Stimulated activated naive B cell treated with anti-CD40 and anti-IgM and Interleukin-4, amounts not matched to agents 10 μg/mL and 1 μg/mL and 100 μg/mL, for 72 hours (primary cell): ENCODE measurements around the gene GNB5.
A peak's percentile ranks its signal among the peaks of the same experiment; 100 is the strongest.

Experiments
- ATAC-seq, 2 donors: fragments of 150-1000 bp; cut with Tn5 transposase; replicated peaks; 2 replicates each; pipeline ENCODE4 v1.10.0; 2021; ENCODE audit warnings: moderate library complexity in 1 of 2
- DNase-seq: peaks from one replicate; pipeline ENCODE4 v3.0.0; 2021
- H3K27ac Mint-ChIP-seq: one replicate; pipeline ENCODE4 v1.8.0; 2022; ENCODE audit warnings: mild to moderate bottlenecking, mixed read lengths
- H3K27me3 Mint-ChIP-seq, 2 donors: one replicate each; pipeline ENCODE4 v1.8.0; 2022; ENCODE audit warnings: mixed read lengths in 2 of 2
- H3K36me3 Mint-ChIP-seq, 2 donors: one replicate each; pipeline ENCODE4 v1.8.0; 2022; ENCODE audit warnings: mixed read lengths in 2 of 2, mild to moderate bottlenecking in 1 of 2
- H3K4me1 Mint-ChIP-seq, 2 donors: one replicate each; pipeline ENCODE4 v1.8.0; 2022; ENCODE audit warnings: mixed read lengths in 2 of 2, mild to moderate bottlenecking in 1 of 2
- H3K4me3 Mint-ChIP-seq, 2 donors: one replicate each; pipeline ENCODE4 v1.8.0; 2022; ENCODE audit warnings: mild to moderate bottlenecking in 2 of 2, mixed read lengths in 2 of 2, moderate library complexity in 1 of 2
- H3K9me3 Mint-ChIP-seq, 2 donors: one replicate each; pipeline ENCODE4 v1.8.0; 2022; ENCODE audit warnings: mixed read lengths in 2 of 2, mild to moderate bottlenecking in 1 of 2

The GNB5 gene

DNA sequence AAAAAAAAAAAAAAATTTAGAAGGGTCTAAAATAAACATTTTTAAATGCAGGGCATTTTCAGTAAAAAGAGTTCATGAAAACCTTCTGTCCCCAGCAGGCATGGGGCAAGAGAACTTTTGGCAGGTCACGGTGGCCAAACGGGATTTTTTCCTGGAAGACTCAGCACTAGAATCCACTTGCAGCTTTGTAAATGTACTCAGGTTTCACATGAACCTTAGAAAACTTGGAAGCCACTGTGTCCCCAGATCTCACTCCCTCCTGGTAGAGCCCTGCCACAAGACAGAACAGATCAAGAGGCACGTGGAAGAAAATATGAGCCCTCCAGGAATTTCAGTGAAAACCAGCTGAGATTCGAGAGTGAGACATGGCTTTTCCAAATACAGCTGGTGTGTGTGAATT lies 2.1 kb upstream of the GNB5 start:
- Mint-ChIP-seq H3K36me3 (peaks cover 3 to 5% of the 10 kb centered on the region in 2 donors), H3K4me3 (no peak overlapping the region), H3K4me1 (no peaks in the 10 kb centered on the region), H3K9me3 (no peaks in the 10 kb centered on the region), H3K27me3 (no peaks in the 10 kb centered on the region), H3K27ac (no peak overlapping the region)
- DNase-seq = no peak
- no peak for ATAC-seq

GRCh38 chr15:52186651-52187486 lies 4.3 kb downstream of the GNB5 start:
- Mint-ChIP-seq H3K27ac (no peak overlapping the region), H3K4me3 (no peak overlapping the region)

DNA sequence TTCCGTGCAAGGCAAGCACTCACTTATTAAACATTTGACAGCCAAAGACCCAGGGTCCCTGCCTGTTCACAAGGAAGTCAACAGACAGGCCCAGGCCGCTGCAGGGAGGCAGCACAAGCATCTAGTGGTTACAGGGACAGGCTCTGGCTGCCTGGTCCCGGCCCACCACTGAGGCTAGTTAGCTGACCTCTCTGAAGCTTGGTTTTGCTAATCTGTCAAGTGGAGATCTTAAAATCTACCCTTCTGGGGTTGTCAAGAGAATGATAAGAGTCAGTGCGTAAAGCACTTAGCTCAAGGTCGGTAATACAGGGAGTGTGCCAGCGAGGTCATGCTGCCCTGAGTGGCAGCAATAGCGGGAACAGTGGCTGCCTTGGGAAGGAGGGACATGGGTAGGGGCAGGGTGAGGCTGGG lies 6.0 kb downstream of the GNB5 start:
- Mint-ChIP-seq H3K9me3 (peaks cover 0 to 1% of the 10 kb centered on the region in 2 donors), H3K4me3 (no peak overlapping the region), H3K27ac (no peak overlapping the region), H3K36me3 (no peaks in the 10 kb centered on the region), H3K27me3 (no peaks in the 10 kb centered on the region), H3K4me1 (peaks cover 12 to 27% of the 10 kb centered on the region in 2 donors)
- no peak for ATAC-seq
- no peak for DNase-seq

More at GRCh38 chr15:52186651-52187486, 4.3 kb downstream of the GNB5 start:
- Mint-ChIP-seq H3K4me1 (peaks cover 4 to 13% of the 10 kb centered on the region in 2 donors), H3K27me3 (no peaks in the 10 kb centered on the region), H3K36me3 (peaks cover 3 to 5% of the 10 kb centered on the region in 2 donors), H3K9me3 (peaks cover 0 to 1% of the 10 kb centered on the region in 2 donors)
- DNase-seq (no peak), ATAC-seq (no peak)

- Mint-ChIP-seq H3K36me3 (no peaks in the 10 kb centered on the region), H3K4me3 (no peak overlapping the region), H3K27me3 (no peaks in the 10 kb centered on the region), H3K4me1 (peaks cover 12 to 28% of the 10 kb centered on the region in 2 donors), H3K9me3 (peaks cover 0 to 1% of the 10 kb centered on the region in 2 donors), H3K27ac (no peak overlapping the region)
- no peak for ATAC-seq
- no peak for DNase-seq
Observed at GRCh38 chr15:52184721-52185120, 6.5 kb downstream of the GNB5 start.

GRCh38 chr15:52183562-52184173 lies 7.5 kb downstream of the GNB5 start:
- no peak for ATAC-seq
- Mint-ChIP-seq H3K4me3 (no peak overlapping the region), H3K4me1 (peaks cover 16 to 35% of the 10 kb centered on the region in 2 donors), H3K36me3 (peaks cover 0 to 4% of the 10 kb centered on the region in 2 donors), H3K27me3 (no peaks in the 10 kb centered on the region), H3K9me3 (peaks cover 0 to 1% of the 10 kb centered on the region in 2 donors), H3K27ac (no peak overlapping the region)
- DNase-seq = no peak

GRCh38 chr15:52181938-52182780 lies 9.0 kb downstream of the GNB5 start:
- no peak for DNase-seq
- no peaks in the 10 kb centered on the region for H3K27me3 Mint-ChIP-seq

DNA sequence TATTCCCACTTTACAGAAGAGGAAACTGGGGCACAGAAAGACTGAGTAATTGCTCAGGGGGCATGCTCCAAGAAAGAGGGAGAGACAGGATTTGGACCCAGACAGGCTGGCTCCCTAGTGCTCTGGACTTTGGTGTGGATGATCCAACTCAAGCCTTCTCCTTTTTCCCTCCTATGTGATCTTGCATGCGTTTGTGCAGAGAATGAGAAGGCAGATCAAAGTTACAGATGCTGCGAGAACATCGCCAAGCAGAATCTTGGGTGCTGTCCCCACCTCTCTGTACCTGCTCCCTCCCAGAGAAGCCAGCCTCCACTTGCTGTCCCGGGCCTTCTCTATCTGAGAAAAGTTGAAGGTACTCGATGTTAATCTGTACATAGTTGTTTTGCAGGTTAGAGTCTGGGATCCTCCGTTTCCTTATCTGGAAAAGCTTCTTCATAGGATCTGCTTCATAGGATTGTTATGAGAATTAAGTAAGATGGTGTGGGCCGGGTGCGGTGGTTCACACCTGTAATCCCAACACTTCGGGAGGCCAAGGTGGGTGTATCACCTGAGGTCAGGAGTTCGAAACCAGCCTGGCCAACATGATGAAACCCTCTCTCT lies 10.2 kb downstream of the GNB5 start:
- H3K27ac Mint-ChIP-seq = peak overlapping the region; percentile 98
- peaks cover 4 to 12% of the 10 kb centered on the region in 2 donors for H3K36me3 Mint-ChIP-seq
- peak overlapping the region; percentile 93 for H3K4me3 Mint-ChIP-seq
- H3K4me1 Mint-ChIP-seq = peaks cover 29 to 62% of the 10 kb centered on the region in 2 donors
- DNase-seq = no peak
- peaks cover 0 to 1% of the 10 kb centered on the region in 2 donors for H3K9me3 Mint-ChIP-seq
- no peak for ATAC-seq
- H3K27me3 Mint-ChIP-seq = no peaks in the 10 kb centered on the region

More at GRCh38 chr15:52181938-52182780, 9.0 kb downstream of the GNB5 start:
- Mint-ChIP-seq H3K4me3 (no peak overlapping the region), H3K9me3 (peaks cover 0 to 1% of the 10 kb centered on the region in 2 donors), H3K27ac (no peak overlapping the region), H3K4me1 (peaks cover 22 to 50% of the 10 kb centered on the region in 2 donors), H3K36me3 (peaks cover 0 to 4% of the 10 kb centered on the region in 2 donors)
- ATAC-seq = no peak

DNA sequence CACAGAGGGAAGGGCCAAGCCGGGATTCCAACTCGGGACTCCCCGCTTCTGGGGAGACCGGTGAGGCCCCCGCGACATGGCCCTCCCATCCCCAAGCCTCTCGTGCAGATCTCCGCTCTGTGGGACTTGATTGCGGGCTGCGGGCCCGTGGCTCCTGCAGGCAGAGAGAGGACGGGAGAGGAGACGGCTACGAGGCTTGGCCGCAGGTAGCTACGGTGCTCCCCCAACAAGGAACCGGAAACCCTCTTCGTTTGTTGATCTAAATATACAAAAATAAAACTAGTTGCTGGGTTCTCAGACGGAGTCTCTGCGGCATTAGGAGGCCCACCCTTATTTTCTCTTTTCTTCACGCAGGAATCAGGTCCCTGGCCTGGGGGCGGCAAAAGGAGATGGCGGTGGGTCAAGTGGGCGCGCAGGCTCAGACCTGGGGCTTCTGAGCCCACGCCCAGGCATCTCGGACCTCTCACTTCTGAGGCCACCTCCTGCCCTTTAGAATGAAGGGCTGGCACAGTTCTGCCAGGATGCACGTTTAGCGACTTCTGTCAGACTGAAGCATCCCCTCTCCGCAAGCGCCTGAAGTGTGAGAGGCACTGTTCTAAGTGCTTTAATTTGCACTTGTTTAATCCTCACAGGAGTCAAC lies 10.9 kb downstream of the GNB5 start:
- Mint-ChIP-seq H3K27me3 (no peaks in the 10 kb centered on the region), H3K27ac (peak overlapping the region; percentile 98), H3K4me1 (peaks cover 31 to 64% of the 10 kb centered on the region in 2 donors), H3K9me3 (peaks cover 0 to 1% of the 10 kb centered on the region in 2 donors), H3K36me3 (peaks cover 4 to 12% of the 10 kb centered on the region in 2 donors), H3K4me3 (peak overlapping the region; percentile 93)
- peak; percentile 38 to 40 for ATAC-seq
- DNase-seq = no peak

DNA sequence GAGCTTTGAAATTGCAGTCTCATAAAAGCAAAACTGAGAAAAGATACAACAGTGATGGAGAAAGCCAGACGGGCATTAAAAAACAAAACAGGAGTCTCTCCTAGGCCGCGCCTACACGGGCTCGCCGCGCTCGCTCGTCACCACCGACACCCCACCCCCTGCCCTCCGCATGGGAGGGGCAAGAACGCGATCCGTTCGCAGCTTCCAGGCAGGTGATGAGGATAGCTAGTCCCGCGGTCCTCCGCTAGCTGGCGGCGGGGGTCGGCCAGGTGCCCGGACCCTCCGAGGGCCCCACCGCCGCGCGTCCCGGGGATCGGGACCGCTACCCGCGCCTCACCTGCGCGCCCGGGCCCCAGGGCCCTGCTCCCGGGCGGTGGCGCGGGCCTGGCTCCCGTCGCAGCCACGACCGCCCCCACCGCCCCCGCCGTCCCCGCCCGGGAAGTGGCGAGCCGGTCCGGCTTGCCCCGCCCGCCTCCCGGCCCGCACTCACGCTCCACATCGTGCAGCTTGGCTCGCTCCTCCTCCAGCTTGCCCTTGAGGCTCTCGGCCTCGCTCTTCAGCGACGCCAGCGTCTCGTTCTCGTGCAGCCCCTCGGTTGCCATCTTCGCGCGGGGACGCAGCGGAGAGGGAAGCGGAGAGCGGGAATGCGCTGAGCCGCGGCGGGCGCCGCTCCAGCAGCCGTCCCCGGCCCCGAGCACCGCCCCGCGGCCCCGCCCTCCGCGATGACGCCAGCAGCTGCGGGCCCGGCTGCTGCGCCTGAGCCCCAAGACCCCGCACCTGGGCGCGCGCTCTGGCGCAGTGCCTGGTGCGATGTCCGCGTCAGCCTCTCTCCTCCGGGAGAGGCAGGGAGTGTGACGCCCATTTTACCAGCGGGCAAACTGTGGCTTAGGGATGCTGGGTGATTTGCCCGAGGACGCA lies 11.7 kb downstream of the GNB5 start:
- ATAC-seq = peak; percentile 87 to 89
- peaks cover 31 to 67% of the 10 kb centered on the region in 2 donors for H3K4me1 Mint-ChIP-seq

DNA sequence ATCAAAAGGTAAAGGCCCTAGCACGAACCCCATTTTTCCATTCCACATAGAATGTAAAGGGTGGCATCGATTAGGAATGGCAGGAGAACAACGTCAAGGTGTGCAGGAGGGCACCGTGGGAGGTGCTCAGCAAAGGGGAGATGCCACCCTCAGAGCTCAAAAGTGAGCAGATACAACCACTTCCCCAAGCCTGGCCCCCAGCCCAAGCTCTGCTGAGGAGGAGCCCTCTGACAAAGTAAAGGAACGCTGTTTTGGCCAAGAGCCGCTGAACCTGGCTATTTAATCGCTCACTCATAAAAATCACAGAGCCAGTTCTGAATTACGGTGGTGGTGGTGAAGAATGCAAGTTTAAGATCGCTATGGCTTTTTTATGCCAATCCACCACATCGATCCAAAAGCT lies 12.4 kb downstream of the GNB5 start:
- DNase-seq (no peak), ATAC-seq (no peak)
- Mint-ChIP-seq H3K27me3 (no peaks in the 10 kb centered on the region), H3K36me3 (peaks cover 5 to 16% of the 10 kb centered on the region in 2 donors), H3K4me3 (peak overlapping the region; percentile 89 to 95), H3K9me3 (peaks cover 0 to 1% of the 10 kb centered on the region in 2 donors), H3K4me1 (peaks cover 33 to 75% of the 10 kb centered on the region in 2 donors), H3K27ac (peak overlapping the region; percentile 96)

More for the DNA sequence above, 11.7 kb downstream of the GNB5 start:
- Mint-ChIP-seq H3K27ac (peak overlapping the region; percentile 98), H3K9me3 (peaks cover 0 to 1% of the 10 kb centered on the region in 2 donors), H3K36me3 (peaks cover 4 to 12% of the 10 kb centered on the region in 2 donors), H3K27me3 (no peaks in the 10 kb centered on the region), H3K4me3 (peak overlapping the region; percentile 93 to 95)
- DNase-seq = peak; percentile 87

DNA sequence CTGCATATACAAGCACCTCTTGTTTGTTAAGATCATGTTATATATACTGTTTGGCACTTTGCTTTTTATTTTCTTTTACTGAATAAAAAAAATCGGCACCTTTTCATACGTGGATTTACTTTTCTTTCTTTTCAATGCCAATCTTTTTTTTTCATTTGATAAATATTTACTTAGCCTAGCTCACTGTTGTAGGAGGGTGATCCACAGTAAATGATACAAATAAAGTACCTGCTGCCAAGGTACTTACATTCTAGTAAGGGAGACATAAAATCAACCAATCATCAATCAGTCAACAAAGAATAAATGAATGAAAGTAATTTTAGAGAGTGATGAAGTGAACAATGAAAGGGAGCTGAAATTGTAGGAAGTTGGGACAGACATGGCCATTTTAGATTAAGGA lies 18.3 kb downstream of the GNB5 start:
- DNase-seq (no peak), ATAC-seq (no peak)
- Mint-ChIP-seq H3K27ac (no peak overlapping the region), H3K27me3 (no peaks in the 10 kb centered on the region), H3K9me3 (peaks cover 0 to 1% of the 10 kb centered on the region in 2 donors), H3K4me3 (no peak overlapping the region), H3K36me3 (peaks cover 12 to 32% of the 10 kb centered on the region in 2 donors), H3K4me1 (peaks cover 32 to 84% of the 10 kb centered on the region in 2 donors)

DNA sequence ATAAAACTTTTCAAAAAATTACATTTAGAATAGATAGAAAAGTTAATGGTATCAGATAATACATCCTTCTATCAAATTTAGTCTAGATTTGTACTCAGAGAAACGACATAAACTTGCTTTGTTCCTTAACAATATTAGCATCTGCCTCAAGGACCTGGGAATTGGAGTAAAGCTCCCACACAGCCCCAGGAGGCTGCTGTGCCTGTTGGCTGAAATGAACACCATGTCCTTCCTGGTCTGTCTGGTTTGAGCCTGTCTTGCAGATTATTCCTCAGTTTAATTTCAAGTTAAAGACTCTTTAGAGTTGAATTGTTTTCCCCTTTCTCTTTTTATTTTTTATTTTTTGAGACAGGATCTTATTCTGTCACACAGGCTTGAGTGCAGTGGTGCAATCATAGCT lies 19.4 kb downstream of the GNB5 start:
- Mint-ChIP-seq H3K27ac (peak overlapping the region; percentile 56), H3K27me3 (no peaks in the 10 kb centered on the region), H3K4me1 (peaks cover 35 to 82% of the 10 kb centered on the region in 2 donors), H3K36me3 (peaks cover 12 to 32% of the 10 kb centered on the region in 2 donors), H3K4me3 (peak overlapping the region in 1 of 2 donors; percentile 14), H3K9me3 (peaks cover 0 to 1% of the 10 kb centered on the region in 2 donors)
- DNase-seq = no peak
- no peak for ATAC-seq
